Subcutaneous abdominal adipose tissue (tissue), 5 donors: ENCODE results near the gene AKAP13.

ENCODE experiments used
- H3K27ac ChIP-seq: one replicate; pipeline ENCODE4 v1.7.0; 2013; ENCODE audit warnings: low read depth, mild to moderate bottlenecking, inconsistent platforms, low read length, moderate library complexity
- H3K27me3 ChIP-seq, 5 donors: one replicate each; pipeline ENCODE4 v1.7.0; 2013; ENCODE audit warnings: low read length in 5 of 5, inconsistent platforms in 1 of 5; ENCODE audit not compliant: control insufficient read depth in 5 of 5, insufficient read depth in 4 of 5
- H3K36me3 ChIP-seq, 5 donors: one replicate each; pipeline ENCODE4 v1.7.0; 2013; ENCODE audit warnings: low read length in 5 of 5; ENCODE audit not compliant: control insufficient read depth in 5 of 5, insufficient read depth in 5 of 5
- H3K4me1 ChIP-seq, 5 donors: one replicate each; pipeline ENCODE4 v1.7.0; 2013; ENCODE audit warnings: low read length in 5 of 5, mild to moderate bottlenecking in 3 of 5, moderate library complexity in 1 of 5; ENCODE audit not compliant: control insufficient read depth in 5 of 5, insufficient read depth in 5 of 5
- H3K4me3 ChIP-seq, 5 donors: one replicate each; pipeline ENCODE4 v1.7.0; 2013; ENCODE audit warnings: low read length in 5 of 5, low read depth in 1 of 5
- H3K9ac ChIP-seq, 5 donors: one replicate each; pipeline ENCODE4 v1.7.0; 2013; ENCODE audit warnings: low read length in 5 of 5, mild to moderate bottlenecking in 4 of 5, moderate library complexity in 3 of 5
- H3K9me3 ChIP-seq, 5 donors: one replicate each; pipeline ENCODE4 v1.7.0; 2013; ENCODE audit warnings: low read length in 5 of 5; ENCODE audit not compliant: control insufficient read depth in 5 of 5
- donor health status: healthy.
- donor health status: healthy.
- donor health status: healthy.
- donor health status: healthy.
- donor health status: healthy.

AKAP13 gene

GRCh38 chr15:85706779-85707518 is 326.5 kb downstream of the AKAP13 start:
- Histone ChIP-seq H3K9me3 (no peaks in the 10 kb centered on the region), H3K4me3 (peak overlapping the region in 4 of 5 donors; percentile 18 to 49 (median 28)), H3K36me3 (peaks cover 0 to 27% (median 18%) of the 10 kb centered on the region in 5 donors), H3K4me1 (peaks cover 12 to 58% (median 36%) of the 10 kb centered on the region in 5 donors), H3K27me3 (no peaks in the 10 kb centered on the region), H3K27ac (peak overlapping the region; percentile 76), H3K9ac (peak overlapping the region; percentile 22 to 63 (median 41))

- H3K27ac ChIP-seq = peak overlapping the region; percentile 76
- H3K27me3 ChIP-seq = no peaks in the 10 kb centered on the region
- peak overlapping the region; percentile 8 to 63 (median 41) for H3K9ac ChIP-seq
- H3K9me3 ChIP-seq = no peaks in the 10 kb centered on the region
- peaks cover 10 to 50% (median 36%) of the 10 kb centered on the region in 5 donors for H3K4me1 ChIP-seq
- peak overlapping the region in 4 of 5 donors; percentile 18 to 49 (median 28) for H3K4me3 ChIP-seq
- peaks cover under 1 to 35% (median 20%) of the 10 kb centered on the region in 5 donors for H3K36me3 ChIP-seq
Measured at GRCh38 chr15:85707519-85708338, 327.3 kb downstream of the AKAP13 start.

GRCh38 chr15:85708402-85708941 is 328.1 kb downstream of the AKAP13 start:
- H3K4me1 ChIP-seq = peaks cover 10 to 43% (median 31%) of the 10 kb centered on the region in 5 donors
- no peak overlapping the region for H3K4me3 ChIP-seq
- H3K36me3 ChIP-seq = peaks cover 7 to 40% (median 21%) of the 10 kb centered on the region in 5 donors

GRCh38 chr15:85709250-85709649 is 328.8 kb downstream of the AKAP13 start:
- H3K4me3 ChIP-seq = no peak overlapping the region
- no peaks in the 10 kb centered on the region for H3K9me3 ChIP-seq
- peaks cover 12 to 41% (median 23%) of the 10 kb centered on the region in 5 donors for H3K36me3 ChIP-seq
- peaks cover 8 to 38% (median 31%) of the 10 kb centered on the region in 5 donors for H3K4me1 ChIP-seq
- no peaks in the 10 kb centered on the region for H3K27me3 ChIP-seq
- no peak overlapping the region for H3K9ac ChIP-seq
- H3K27ac ChIP-seq = peak overlapping the region; percentile 76

More at GRCh38 chr15:85708402-85708941, 328.1 kb downstream of the AKAP13 start:
- H3K27ac ChIP-seq = peak overlapping the region; percentile 76
- H3K27me3 ChIP-seq = no peaks in the 10 kb centered on the region
- no peaks in the 10 kb centered on the region for H3K9me3 ChIP-seq
- H3K9ac ChIP-seq = peak overlapping the region in 1 of 5 donors; percentile 33

GRCh38 chr15:85710340-85710842 is 330.0 kb downstream of the AKAP13 start:
- peaks cover 17 to 43% (median 26%) of the 10 kb centered on the region in 5 donors for H3K36me3 ChIP-seq
- no peak overlapping the region for H3K9ac ChIP-seq
- H3K27ac ChIP-seq = no peak overlapping the region
- peaks cover 8 to 30% (median 27%) of the 10 kb centered on the region in 5 donors for H3K4me1 ChIP-seq
- H3K9me3 ChIP-seq = no peaks in the 10 kb centered on the region
- H3K4me3 ChIP-seq = no peak overlapping the region
- no peaks in the 10 kb centered on the region for H3K27me3 ChIP-seq

- Histone ChIP-seq H3K4me3 (no peak overlapping the region), H3K27ac (no peak overlapping the region), H3K9ac (no peak overlapping the region), H3K4me1 (peaks cover 3 to 22% (median 19%) of the 10 kb centered on the region in 5 donors), H3K36me3 (peaks cover 20 to 54% (median 35%) of the 10 kb centered on the region in 5 donors), H3K9me3 (no peaks in the 10 kb centered on the region), H3K27me3 (no peaks in the 10 kb centered on the region)
Measured at GRCh38 chr15:85711580-85712192, 331.3 kb downstream of the AKAP13 start.

- Histone ChIP-seq H3K4me1 (no peaks in the 10 kb centered on the region), H3K9ac (no peak overlapping the region), H3K27ac (no peak overlapping the region), H3K36me3 (peaks cover 52 to 84% (median 69%) of the 10 kb centered on the region in 5 donors), H3K27me3 (no peaks in the 10 kb centered on the region), H3K9me3 (no peaks in the 10 kb centered on the region), H3K4me3 (no peak overlapping the region)
Measured at GRCh38 chr15:85716261-85716660, 335.9 kb downstream of the AKAP13 start.

GRCh38 chr15:85717212-85717611 is 336.8 kb downstream of the AKAP13 start:
- Histone ChIP-seq H3K4me3 (no peak overlapping the region), H3K36me3 (peaks cover 61 to 86% (median 77%) of the 10 kb centered on the region in 5 donors), H3K27me3 (no peaks in the 10 kb centered on the region), H3K9ac (no peak overlapping the region), H3K27ac (no peak overlapping the region), H3K4me1 (no peaks in the 10 kb centered on the region), H3K9me3 (no peaks in the 10 kb centered on the region)

GRCh38 chr15:85718271-85718971 is 338.0 kb downstream of the AKAP13 start:
- Histone ChIP-seq H3K4me1 (no peaks in the 10 kb centered on the region), H3K9ac (no peak overlapping the region), H3K9me3 (no peaks in the 10 kb centered on the region), H3K4me3 (no peak overlapping the region), H3K27me3 (no peaks in the 10 kb centered on the region), H3K36me3 (peaks cover 67 to 87% (median 77%) of the 10 kb centered on the region in 5 donors), H3K27ac (no peak overlapping the region)
